Pancreas (tissue), 10 donors: ENCODE results near the gene C14orf180. TPM values are rescaled to one million over a fixed set of nuclear protein-coding genes. Genes with fewer than 3 reads are reported as not detected.

Experiments used
- ATAC-seq, 4 donors: fragments of 200-7000 bp; cut with Tn5 transposase; one replicate each; pipeline versions ENCODE4 v1.8.0 to v1.9.1; 2020; ENCODE audit warnings: mild to moderate bottlenecking in 4 of 4, moderate library complexity in 4 of 4
- DNase-seq, 6 donors: peaks; one replicate each; pipeline ENCODE4 v3.0.0-alpha.2; 2020
- FAIRE-seq: peaks from 2 replicates; lab custom pipeline; 2012; peaks lifted over from hg19 to GRCh38; lab: Jason Lieb, UNC
- H3K27ac ChIP-seq, 4 donors: fragments of 200-600 bp; sonication (generic); 1 replicate in 3 of 4; 2 replicates in 1 of 4; pipeline versions ENCODE4 v1.5.0 to v1.8.0; 2020
- H3K27me3 ChIP-seq, 4 donors: fragments of 200-600 bp; one replicate each; pipeline ENCODE4 v1.8.0; 2021
- H3K36me3 ChIP-seq, 3 donors: fragments of 200-600 bp; sonication (generic) in 1 of 3; one replicate each; pipeline versions ENCODE4 v1.5.0 to v1.8.0; 2020 to 2021
- H3K4me1 ChIP-seq, 3 donors: fragments of 200-600 bp; one replicate each; pipeline ENCODE4 v1.8.0; 2021
- H3K4me3 ChIP-seq, 4 donors: fragments of 200-600 bp; sonication (generic) in 2 of 4; one replicate each; pipeline versions ENCODE4 v1.5.0 to v1.8.0; 2020 to 2021
- H3K9me3 ChIP-seq, 4 donors: fragments of 200-600 bp; one replicate each; pipeline ENCODE4 v1.8.0; 2021
- CTCF ChIP-seq, 4 donors: fragments of 200-600 bp; sonication (generic) in 3 of 4; IDR thresholded peaks; one replicate each; pipeline versions ENCODE4 v1.5.0 to v1.8.0; 2021; ENCODE audit warnings: antibody characterized with exemption in 4 of 4
- WGBS, 2 donors: extraction: QIAGEN DNeasy Blood & Tissue Kit; methylation state at CpG; one replicate each; pipeline ENCODE4 v1.1.7; 2013; 5-methylcytosine and 5-hydroxymethylcytosine counted together
- intact Hi-C, 3 donors: fragments of 100-400 bp; cut with DNase I; formaldehyde crosslinking; loops; one replicate each; pipeline versions ENCODE4 v1.11.1 to v1.14.2; 2022
- polyA plus RNA-seq, 2 donors: library from polyadenylated mRNA; stranded (reverse); fragments of 200-250 nt; gene quantifications; one replicate each; pipeline ENCODE4 v1.2.3, GENCODE V29; 2013
- total RNA-seq, 6 donors: library from RNA; stranded (reverse); fragmentation: NEBNext Ultra II Directional in 4 of 6; extraction: Animal tissue kit (Norgen Biotek cat#: 25700) in 4 of 6; gene quantifications; one replicate each; pipeline versions ENCODE4 v1.2.1 to v1.2.4, GENCODE V29; 2021 to 2023
- donor health status: healthy with polysubstance abuse.
- donor health status: DM: no; HTN: no; CAD: no; lungs with moderate emphysema.
- donor health status: DM: no; HTN: no; CAD: no.
- donor health status: control.
- donor health status: control.
- donor health status: Bipolar disorder and iron deficiency.
- donor health status: DM: yes; HTN: yes; CAD: no.
- donor health status: DM: no; HTN: no; CAD: no.
- donor health status: DM: no; HTN: no; CAD: no.
- donor health status: DM: yes; HTN: yes; CAD: no.

Gene C14orf180
- total and polyA plus RNA-seq, 8 donors = 0.09 to 1.1 (median 0.34) TPM; not detected in 2

GRCh38 chr14:104564744-104565679 lies 14.6 kb upstream of the C14orf180 start:
- peaks cover 0 to 7% (median 0%) of the 10 kb centered on the region in 4 donors for H3K27me3 ChIP-seq
- ATAC-seq = no peak
- TF ChIP-seq CTCF (IDR thresholded peaks at IDR 0.05) = no peak
- H3K4me3 ChIP-seq = no peak overlapping the region
- intact Hi-C loops = loop anchor here in 2 of 3 donors (5.0 to 10.0 kb wide), 2 partner anchors 420 to 428 kb away; partner anchors contain the start of gene KIF26A (in 1 of the 2)
- no peak for FAIRE-seq
- no peaks in the 10 kb centered on the region for H3K9me3 ChIP-seq
- H3K36me3 ChIP-seq = no peaks in the 10 kb centered on the region
- no peaks in the 10 kb centered on the region for H3K4me1 ChIP-seq
- peak in 2 of 6 donors; percentile 14 to 62 for DNase-seq
- 52 to 63% methylated on average over 29 to 30 of the region's 30 CpGs for WGBS, 2 donors
- H3K27ac ChIP-seq = no peak overlapping the region

GRCh38 chr14:104567141-104567956 lies 12.2 kb upstream of the C14orf180 start:
- no peak for TF ChIP-seq CTCF (IDR thresholded peaks at IDR 0.05)
- Histone ChIP-seq H3K36me3 (no peaks in the 10 kb centered on the region), H3K27ac (no peak overlapping the region), H3K4me3 (no peak overlapping the region), H3K9me3 (no peaks in the 10 kb centered on the region), H3K27me3 (peaks cover 0 to 7% (median 0%) of the 10 kb centered on the region in 4 donors), H3K4me1 (no peaks in the 10 kb centered on the region)
- FAIRE-seq (no peak), DNase-seq (no peak), ATAC-seq (no peak)
- intact Hi-C loops = loop anchor here in 2 of 3 donors (2.0 to 10.0 kb wide), 2 partner anchors 423 to 433 kb away; no protein-coding TSS in a partner anchor
- WGBS, 2 donors = 39 to 50% methylated on average over 27 of the region's 27 CpGs

GRCh38 chr14:104567957-104568225 lies 11.7 kb upstream of the C14orf180 start:
- ATAC-seq (no peak), FAIRE-seq (no peak), DNase-seq (no peak)
- Histone ChIP-seq H3K27me3 (peaks cover 0 to 7% (median 0%) of the 10 kb centered on the region in 4 donors), H3K4me3 (no peak overlapping the region), H3K9me3 (no peaks in the 10 kb centered on the region), H3K27ac (no peak overlapping the region), H3K4me1 (no peaks in the 10 kb centered on the region), H3K36me3 (no peaks in the 10 kb centered on the region)
- WGBS, 2 donors = 49 to 52% methylated on average over 9 of the region's 9 CpGs
- no peak for TF ChIP-seq CTCF (IDR thresholded peaks at IDR 0.05)
- intact Hi-C loops = loop anchor here in 2 of 3 donors (2.0 to 10.0 kb wide), 2 partner anchors 423 to 433 kb away; no protein-coding TSS in a partner anchor

- no peak for FAIRE-seq
- H3K27me3 ChIP-seq = peaks cover 0 to 7% (median 0%) of the 10 kb centered on the region in 4 donors
- intact Hi-C loops = loop anchor here in 1 of 3 donors (10.0 kb wide), 1 partner anchor 424 kb away; no protein-coding TSS in a partner anchor
- 50 to 82% methylated on average over 11 of the region's 11 CpGs for WGBS, 2 donors
- H3K9me3 ChIP-seq = no peaks in the 10 kb centered on the region
- H3K27ac ChIP-seq = no peak overlapping the region
- no peaks in the 10 kb centered on the region for H3K36me3 ChIP-seq
- no peak overlapping the region for H3K4me3 ChIP-seq
- DNase-seq = no peak
- no peak for ATAC-seq
- TF ChIP-seq CTCF (IDR thresholded peaks at IDR 0.05) = no peak
- H3K4me1 ChIP-seq = no peaks in the 10 kb centered on the region
Measured at GRCh38 chr14:104568620-104569019, 10.9 kb upstream of the C14orf180 start.
